Sigmoid colon (tissue), 4 donors: Measurements from ENCODE around the gene ZNF512B.

Source experiments
- POLR2AphosphoS5 ChIP-seq, 4 donors: sonication (generic); formaldehyde crosslinking; IDR thresholded peaks; one replicate each; pipeline ENCODE4 v1.6.1; 2017; ENCODE audit warnings: antibody characterized with exemption in 4 of 4
- TF ChIP-seq, protein P1 (sequence below), 4 experiments: fragments of 450-650 bp in 3 of 4; fragments of 200-600 bp in 1 of 4; IDR thresholded peaks; one replicate each; pipeline ENCODE4 v1.5.1; 2016 to 2019; ENCODE audit warnings: antibody characterized with exemption in 4 of 4, mild to moderate bottlenecking in 3 of 4, moderate library complexity in 2 of 4

DNA sequence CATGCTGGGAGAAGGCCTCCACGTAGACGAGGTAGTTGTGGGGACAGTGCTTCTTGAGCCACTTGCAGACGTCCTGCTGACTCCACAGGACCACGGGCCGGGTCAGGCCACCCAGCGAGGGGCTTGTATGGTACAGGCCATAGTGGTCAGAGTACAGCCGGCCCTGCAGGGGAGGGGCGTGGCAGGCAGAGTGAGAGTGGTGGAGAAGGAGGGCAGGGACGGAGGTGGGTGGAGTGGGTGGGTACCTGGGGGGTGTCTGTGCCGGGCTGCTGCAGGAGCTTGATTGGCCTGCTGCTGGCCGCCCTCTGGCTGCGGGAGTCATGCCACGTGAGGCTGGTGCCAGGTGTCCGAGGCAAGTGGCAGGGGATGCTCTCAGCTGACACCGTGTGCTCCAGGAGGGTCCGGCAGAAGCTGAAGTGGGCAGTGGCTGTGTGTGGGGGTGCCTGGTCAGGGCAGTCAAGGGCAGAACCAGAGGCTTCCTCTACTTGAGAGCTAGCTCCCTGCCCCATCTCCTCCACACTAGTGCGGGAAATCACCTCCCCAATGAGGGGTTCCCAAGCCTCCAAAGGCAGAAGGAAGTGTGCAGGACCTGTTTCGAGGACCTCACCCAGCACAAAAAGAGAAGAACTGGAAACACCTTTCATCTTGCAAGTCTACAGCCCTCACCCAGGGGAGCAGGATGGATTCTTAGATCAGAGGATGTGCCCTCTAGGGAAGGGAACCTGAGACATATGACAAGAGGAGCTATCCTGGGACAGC is 7.4 kb upstream of the ZNF512B start:
- TF ChIP-seq POLR2AphosphoS5 (IDR thresholded peaks at IDR 0.05): no peak
- TF ChIP-seq, protein P1, sequence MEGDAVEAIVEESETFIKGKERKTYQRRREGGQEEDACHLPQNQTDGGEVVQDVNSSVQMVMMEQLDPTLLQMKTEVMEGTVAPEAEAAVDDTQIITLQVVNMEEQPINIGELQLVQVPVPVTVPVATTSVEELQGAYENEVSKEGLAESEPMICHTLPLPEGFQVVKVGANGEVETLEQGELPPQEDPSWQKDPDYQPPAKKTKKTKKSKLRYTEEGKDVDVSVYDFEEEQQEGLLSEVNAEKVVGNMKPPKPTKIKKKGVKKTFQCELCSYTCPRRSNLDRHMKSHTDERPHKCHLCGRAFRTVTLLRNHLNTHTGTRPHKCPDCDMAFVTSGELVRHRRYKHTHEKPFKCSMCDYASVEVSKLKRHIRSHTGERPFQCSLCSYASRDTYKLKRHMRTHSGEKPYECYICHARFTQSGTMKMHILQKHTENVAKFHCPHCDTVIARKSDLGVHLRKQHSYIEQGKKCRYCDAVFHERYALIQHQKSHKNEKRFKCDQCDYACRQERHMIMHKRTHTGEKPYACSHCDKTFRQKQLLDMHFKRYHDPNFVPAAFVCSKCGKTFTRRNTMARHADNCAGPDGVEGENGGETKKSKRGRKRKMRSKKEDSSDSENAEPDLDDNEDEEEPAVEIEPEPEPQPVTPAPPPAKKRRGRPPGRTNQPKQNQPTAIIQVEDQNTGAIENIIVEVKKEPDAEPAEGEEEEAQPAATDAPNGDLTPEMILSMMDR (IDR thresholded peaks at IDR 0.05): no peak
